Measurements from ENCODE around the gene SYNPO.

Gene SYNPO

GRCh38 chr5:150632305-150633160, 7.9 kb upstream of the SYNPO start:
- TF ChIP-seq CTCF (IDR thresholded peaks at IDR 0.05; ENCODE audit: insufficient read depth, low read length, poor library complexity, severe bottlenecking): no peak
- DNase-seq (ENCODE audit: extremely low read depth, insufficient read length): no peak
- Histone ChIP-seq H3K36me3 (ENCODE audit: control insufficient read depth, insufficient read depth, low read length) (peaks cover 2% of the 10 kb centered on the region; the same call in 1 of the 2 replicates), H3K27me3 (replicated peaks; ENCODE audit: control insufficient read depth, insufficient read depth, low read length) (no peaks in the 10 kb centered on the region), H3K4me3 (replicated peaks; ENCODE audit: low read depth, low read length) (no peak overlapping the region)

GRCh38 chr5:150633429-150633828, 7.0 kb upstream of the SYNPO start:
- no peak overlapping the region for H3K4me3 ChIP-seq (replicated peaks; ENCODE audit: low read depth, low read length)
- H3K27me3 ChIP-seq (replicated peaks; ENCODE audit: control insufficient read depth, insufficient read depth, low read length): no peaks in the 10 kb centered on the region
- peaks cover 2% of the 10 kb centered on the region; the same call in 1 of the 2 replicates for H3K36me3 ChIP-seq (ENCODE audit: control insufficient read depth, insufficient read depth, low read length)
- no peak for TF ChIP-seq CTCF (IDR thresholded peaks at IDR 0.05; ENCODE audit: insufficient read depth, low read length, poor library complexity, severe bottlenecking)
- no peak for DNase-seq (ENCODE audit: extremely low read depth, insufficient read length)

GRCh38 chr5:150636391-150637244, 3.8 kb upstream of the SYNPO start:
- TF ChIP-seq CTCF (IDR thresholded peaks at IDR 0.05; ENCODE audit: insufficient read depth, low read length, poor library complexity, severe bottlenecking): no peak
- Histone ChIP-seq H3K4me3 (replicated peaks; ENCODE audit: low read depth, low read length) (no peak overlapping the region), H3K36me3 (ENCODE audit: control insufficient read depth, insufficient read depth, low read length) (no peaks in the 10 kb centered on the region; the same call in 1 of the 2 replicates), H3K27me3 (replicated peaks; ENCODE audit: control insufficient read depth, insufficient read depth, low read length) (no peaks in the 10 kb centered on the region)
- DNase-seq (ENCODE audit: extremely low read depth, insufficient read length): no peak

GRCh38 chr5:150637245-150638052, 3.0 kb upstream of the SYNPO start:
- DNase-seq (ENCODE audit: extremely low read depth, insufficient read length): no peak

More at GRCh38 chr5:150637245-150638052, 3.0 kb upstream of the SYNPO start:
- Histone ChIP-seq H3K4me3 (replicated peaks; ENCODE audit: low read depth, low read length) (no peak overlapping the region), H3K27me3 (replicated peaks; ENCODE audit: control insufficient read depth, insufficient read depth, low read length) (no peaks in the 10 kb centered on the region), H3K36me3 (ENCODE audit: control insufficient read depth, insufficient read depth, low read length) (no peaks in the 10 kb centered on the region; the same call in 1 of the 2 replicates)
- TF ChIP-seq CTCF (IDR thresholded peaks at IDR 0.05; ENCODE audit: insufficient read depth, low read length, poor library complexity, severe bottlenecking): no peak
